Camera-type eye (tissue), 1 donor: ENCODE measurements around the gene DDX39A. TPM values are rescaled to one million over a fixed set of nuclear protein-coding genes. Genes with fewer than 3 reads are reported as not detected.

Source experiments
- total RNA-seq: library from RNA; depleted of rRNA; stranded (reverse); fragments of >200 nt; gene quantifications from one replicate; pipeline ENCODE4 v1.2.3, GENCODE V29; 2014

Gene DDX39A
- total RNA-seq: 53.5 TPM

GRCh38 chr19:14419106-14419813, at the start of gene DDX39A:
TSS of gene DDX39A (minus strand) at chr19:14419341. CDS start at chr19:14413220, 6,121 bp downstream.

GRCh38 chr19:14432791-14433553, 13.8 kb upstream of the DDX39A start, which contains the start of gene PKN1:
TSS of gene PKN1 (plus strand) at chr19:14433306. CDS start at chr19:14433522, 216 bp downstream.

Other genes starting within 250 kb of the DDX39A start
- 55.4 TPM for gene ADGRL1, start 213.2 kb downstream of the DDX39A start, total RNA-seq
- 12.3 TPM for gene ADGRE5, start 37.9 kb downstream of the DDX39A start, total RNA-seq
- 94.4 TPM for gene PKN1, start 14.0 kb upstream of the DDX39A start, total RNA-seq
- gene PTGER1, start 56.0 kb upstream of the DDX39A start, total RNA-seq: 0.60 TPM
- 65.4 TPM for gene GIPC1, start 76.8 kb upstream of the DDX39A start, total RNA-seq
- 85.0 TPM for gene DNAJB1, start 99.1 kb upstream of the DDX39A start, total RNA-seq
- gene TECR, start 110.3 kb upstream of the DDX39A start, total RNA-seq: 47.6 TPM
- 104 TPM for gene NDUFB7, start 152.7 kb upstream of the DDX39A start, total RNA-seq
- not detected for gene CLEC17A, start 163.7 kb upstream of the DDX39A start, total RNA-seq